Tibial nerve (tissue), 4 donors: Measurements from ENCODE around the gene ISG15.

Experiments
- CTCF ChIP-seq, 5 experiments: fragments of 200-600 bp in 3 of 5; fragments of 450-650 bp in 2 of 5; sonication (generic) in 3 of 5; IDR thresholded peaks; one replicate each; pipeline ENCODE4 v1.5.1; 2016 to 2019; ENCODE audit warnings: antibody characterized with exemption in 5 of 5, mild to moderate bottlenecking in 3 of 5, moderate library complexity in 2 of 5
- EP300 ChIP-seq, 2 donors: sonication (generic); formaldehyde crosslinking; IDR thresholded peaks; one replicate each; pipeline ENCODE4 v1.6.1; 2017; ENCODE audit warnings: antibody characterized with exemption in 2 of 2, mild to moderate bottlenecking in 1 of 2
- POLR2A ChIP-seq, 2 donors: fragments of 450-650 bp; IDR thresholded peaks; one replicate each; pipeline ENCODE4 v1.6.1; 2017; ENCODE audit warnings: antibody characterized with exemption in 2 of 2, mild to moderate bottlenecking in 2 of 2, moderate library complexity in 2 of 2

- TF ChIP-seq CTCF (IDR thresholded peaks at IDR 0.05) (no peak), POLR2A (IDR thresholded peaks at IDR 0.05) (no peak), EP300 (IDR thresholded peaks at IDR 0.05) (no peak)
Measured at GRCh38 chr1:1013922-1014648, 788 bp downstream of the ISG15 start.
